ENCODE measurements around the gene ZNF3.

The ZNF3 gene

DNA sequence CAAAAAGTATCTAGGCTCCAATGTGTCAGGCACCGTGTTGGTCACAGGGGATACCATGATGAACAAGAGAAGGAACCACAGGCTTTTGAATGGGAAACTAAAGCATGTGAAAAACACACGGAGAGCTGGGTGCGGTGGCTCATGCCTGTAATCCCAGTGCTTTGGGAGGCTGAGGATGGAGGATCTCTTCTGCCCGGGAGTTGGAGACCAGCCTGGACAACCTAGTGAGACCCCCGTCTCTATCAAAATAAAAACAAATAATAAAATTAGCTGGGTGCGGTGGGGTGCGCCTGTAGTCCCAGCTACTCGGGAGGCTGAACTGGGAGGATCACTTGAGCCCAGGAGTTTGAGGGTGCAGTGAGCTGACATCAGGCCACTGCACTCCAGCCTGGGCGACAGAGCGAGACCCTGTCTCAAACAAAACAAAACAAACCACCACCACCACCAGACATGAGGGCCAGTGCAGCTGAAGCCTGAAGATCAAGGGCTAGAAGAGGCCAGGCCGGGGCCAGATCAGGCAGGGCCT, 6.6 kb upstream of the ZNF3 start:
- DNase-seq, result no peak

DNA sequence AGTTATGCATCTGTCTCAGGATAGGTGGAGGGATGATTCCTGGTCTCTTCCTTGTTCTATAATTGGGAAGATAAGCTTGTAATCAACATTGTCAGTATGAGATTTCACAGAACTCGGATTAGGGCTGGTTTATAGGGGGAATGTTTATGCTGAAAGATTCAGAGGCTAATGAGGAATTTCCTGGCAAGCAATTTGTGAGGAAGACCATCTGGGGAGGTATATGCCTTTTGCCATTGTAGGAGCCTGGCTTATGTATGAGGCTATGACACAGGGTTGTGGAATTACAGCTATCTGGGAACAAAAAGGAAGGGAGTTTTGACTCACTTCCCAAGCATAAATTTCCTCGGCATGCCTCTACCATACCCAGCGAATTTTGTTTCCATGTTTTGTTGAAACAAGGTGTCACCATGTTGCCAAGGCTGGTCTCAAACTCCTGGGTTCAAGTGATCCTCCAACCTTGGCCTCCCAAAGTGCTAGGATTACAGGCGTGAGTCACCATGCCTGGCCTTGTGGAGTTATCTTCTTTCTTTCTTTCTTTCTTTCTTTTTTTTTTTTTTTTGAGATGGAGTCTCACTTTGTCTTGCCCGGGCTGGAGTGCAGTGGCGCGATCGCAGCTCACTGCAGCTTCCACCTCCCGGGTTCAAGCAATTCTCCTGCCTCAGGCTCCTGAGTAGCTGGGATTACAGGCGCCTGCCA, 5.7 kb upstream of the ZNF3 start:
- DNase-seq, result no peak

DNA sequence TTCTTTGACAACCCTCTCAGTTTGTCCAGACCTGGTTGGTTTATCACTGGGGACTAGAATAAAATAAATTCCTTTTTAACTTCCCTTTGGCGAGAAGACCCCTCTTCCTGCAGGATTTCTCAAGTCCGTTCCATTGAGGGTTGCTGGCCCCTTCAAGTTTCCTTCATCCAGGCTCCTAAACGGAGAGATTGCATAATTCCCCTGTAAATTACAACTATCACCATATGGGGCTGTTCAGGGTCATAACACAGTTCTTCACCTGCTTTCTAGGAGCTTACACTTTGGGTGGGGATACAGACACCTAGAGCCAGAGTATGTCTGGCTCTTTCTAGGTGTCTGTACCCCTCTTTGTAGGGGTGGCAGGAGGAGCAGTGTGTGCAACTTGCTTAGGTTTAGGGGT, 4.0 kb upstream of the ZNF3 start:
- no peak for DNase-seq

DNA sequence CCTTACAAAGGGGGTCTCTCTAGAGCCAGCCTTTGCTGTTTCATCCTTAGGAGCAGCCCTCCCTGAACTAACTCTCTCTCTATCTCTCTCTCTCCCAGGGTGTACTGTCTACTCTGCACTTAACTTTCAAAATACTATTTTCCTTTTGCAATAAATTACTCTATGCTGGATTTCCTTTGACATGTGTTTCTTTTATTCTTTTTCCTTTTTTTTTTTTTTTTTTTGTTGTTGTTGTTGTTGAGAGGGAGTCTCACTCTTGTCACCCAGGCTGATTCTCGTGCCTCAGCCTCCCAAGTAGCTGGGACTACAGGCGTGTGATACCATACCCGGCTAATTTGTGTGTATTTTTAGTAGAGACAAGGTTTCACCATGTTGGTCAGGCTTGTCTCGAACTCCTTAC, 1.5 kb upstream of the ZNF3 start:
- DNase-seq, result no peak

DNA sequence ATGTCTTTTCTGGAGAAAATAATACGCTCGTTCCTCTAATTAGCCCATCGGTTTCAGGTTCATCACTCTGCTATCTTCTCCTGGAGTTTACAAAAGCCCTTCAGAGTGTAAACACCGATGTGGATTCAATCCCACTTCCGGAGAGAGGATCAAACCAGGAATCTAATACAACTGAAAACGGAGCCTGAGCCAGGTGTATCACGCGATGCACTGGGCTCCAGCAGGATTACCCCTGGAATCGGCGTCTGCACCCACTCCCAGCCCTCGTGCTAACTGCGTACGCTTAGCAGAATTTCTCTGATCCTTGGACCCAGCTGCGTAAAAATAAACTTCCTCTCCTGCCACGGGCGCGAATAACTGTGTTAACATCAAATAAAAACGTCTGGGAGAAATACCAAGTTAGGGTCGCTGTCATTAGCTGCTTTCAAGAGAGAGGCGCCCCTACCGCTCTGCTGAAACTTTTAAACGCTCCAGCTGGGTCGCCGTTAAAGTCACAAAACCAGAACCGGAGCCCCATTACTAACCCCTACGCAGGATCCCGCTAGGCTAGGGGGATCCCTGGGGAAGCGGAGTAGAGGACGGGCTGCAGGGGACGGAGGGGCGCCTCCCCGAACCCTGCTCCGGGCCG, 502 bp downstream of the ZNF3 start:
- no peak for DNase-seq

DNA sequence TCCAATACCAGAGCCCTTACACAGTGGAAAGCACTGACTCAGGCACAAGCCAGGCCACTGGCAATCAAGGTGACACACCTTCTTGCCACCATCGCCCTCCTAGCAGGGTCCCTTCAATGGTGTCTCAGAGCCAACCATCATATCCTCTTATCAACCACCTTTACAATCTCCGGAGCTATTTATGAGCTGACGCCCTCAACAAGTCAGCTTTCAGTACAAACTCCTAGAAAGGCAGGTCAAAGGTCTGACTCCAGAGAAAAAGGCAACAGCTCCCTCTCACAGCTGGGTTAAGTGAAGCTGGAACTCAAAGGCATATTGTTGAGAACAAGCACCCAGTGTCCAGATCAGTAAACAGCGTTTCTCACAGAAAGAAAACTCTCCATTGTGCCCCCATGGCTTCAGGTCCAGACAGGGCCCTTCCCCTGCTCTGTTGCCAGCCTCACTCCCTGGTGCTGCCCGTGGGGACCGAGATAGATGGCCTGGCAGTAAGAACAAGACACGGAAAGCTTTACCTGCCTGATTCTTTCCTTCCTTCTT, 2.4 kb downstream of the ZNF3 start:
- no peak for DNase-seq

DNA sequence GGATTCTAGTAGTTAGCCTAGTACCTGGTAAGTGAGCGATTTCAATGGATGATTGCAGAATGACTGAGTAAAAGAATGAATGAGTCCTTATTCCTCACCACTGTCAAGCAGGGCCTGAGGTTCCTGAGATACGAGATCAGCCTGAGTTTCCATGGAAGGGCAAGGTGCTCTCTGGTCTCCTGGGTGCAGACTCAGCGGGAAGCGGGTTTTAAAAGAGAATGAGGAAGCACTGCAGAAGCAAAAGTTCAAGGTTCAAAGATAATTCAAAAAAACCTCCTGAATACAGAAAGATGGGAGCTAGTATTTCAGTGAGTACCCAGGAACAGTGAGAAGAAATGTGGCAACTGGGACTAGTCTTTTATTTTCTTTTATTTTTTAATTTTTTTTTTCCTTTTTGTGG, 4.3 kb downstream of the ZNF3 start:
- no peak for DNase-seq

DNA sequence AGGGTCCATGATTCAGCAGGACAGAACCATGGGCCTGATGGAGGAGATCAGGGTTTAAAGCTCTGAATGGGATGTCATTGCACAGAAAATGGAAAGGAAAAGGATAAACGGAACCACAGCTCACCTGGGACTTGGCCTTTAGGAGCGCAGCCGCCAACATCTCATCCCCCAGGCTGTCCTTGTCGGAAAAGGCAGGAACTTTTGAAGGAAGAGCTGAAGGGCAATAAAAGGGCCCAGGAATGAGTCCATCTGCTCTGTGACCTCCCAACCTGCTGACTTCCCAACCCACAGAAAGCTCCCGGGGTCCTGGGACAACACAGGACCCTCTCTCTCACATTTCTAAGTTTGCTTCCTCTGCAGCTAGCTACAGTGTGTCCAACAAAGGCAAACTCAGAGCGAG, 6.1 kb downstream of the ZNF3 start:
- no peak for DNase-seq

DNA sequence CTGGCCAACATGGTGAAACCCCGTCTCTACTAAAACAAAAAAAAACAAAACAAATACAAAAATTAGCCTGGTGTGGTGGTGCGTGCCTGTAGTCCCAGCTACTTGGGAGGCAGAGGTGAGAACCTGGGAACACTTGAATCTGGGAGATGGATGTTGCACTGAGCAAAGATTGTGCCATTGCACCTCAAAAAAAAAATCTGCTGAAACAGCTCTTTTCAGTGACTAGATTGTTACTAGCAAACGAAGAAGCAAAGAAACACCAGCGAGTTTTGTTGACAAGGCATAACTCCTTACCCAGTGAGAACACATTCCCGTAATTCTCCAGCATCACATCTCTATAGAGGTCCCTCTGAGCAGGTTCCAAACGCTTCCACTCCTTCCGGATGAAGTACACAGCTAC, 6.7 kb downstream of the ZNF3 start:
- DNase-seq, result no peak

DNA sequence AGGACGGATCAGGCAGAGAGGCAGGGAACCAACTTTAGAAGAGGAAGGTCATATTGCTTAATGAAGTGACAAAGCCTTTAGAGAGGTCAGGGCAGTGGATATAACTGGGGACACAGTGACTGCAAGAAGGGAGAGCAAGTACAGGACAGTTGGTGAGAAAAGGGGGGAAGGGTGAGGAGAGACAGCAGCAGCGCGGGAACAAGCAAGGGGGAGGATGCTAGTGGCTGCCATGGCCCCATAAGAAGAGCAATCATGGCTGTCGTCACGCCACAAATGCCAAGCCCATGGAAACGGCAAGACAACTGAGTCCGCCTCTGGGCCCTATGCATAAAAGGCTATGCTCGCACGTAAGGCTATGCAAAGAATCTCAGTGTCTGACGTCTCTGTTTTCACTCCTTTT, 9.1 kb downstream of the ZNF3 start:
- DNase-seq, result no peak

DNA sequence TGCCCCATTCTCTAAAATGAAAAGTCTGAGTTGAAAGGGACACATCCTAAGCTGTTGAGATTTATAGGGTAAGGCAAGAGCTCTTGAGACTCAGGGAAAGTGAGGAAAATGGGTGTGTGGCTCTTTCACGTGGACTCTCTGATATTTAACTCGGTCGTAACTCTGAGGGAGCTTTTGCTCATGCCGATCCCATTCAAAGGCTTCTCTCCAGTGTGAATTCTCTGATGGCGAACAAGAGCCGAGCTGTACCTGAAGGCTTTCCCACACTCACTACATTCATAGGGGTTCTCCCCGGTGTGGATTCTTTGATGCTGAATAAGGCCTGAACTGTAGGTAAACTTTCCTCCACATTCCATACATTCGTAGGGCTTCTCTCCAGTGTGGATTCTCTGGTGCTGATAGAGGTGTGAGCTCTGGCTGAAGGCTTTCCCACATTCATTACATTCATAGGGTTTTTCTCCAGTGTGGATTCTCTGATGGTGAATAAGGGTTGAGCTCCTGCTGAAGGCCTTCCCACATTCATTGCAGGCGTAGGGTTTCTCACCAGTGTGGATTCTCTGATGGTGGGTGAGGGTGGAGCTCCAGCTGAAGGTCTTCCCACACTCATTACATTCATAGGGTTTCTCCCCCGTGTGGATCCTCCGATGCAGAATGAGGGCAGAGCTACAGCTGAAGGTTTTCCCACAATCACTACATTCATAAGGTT, 10.4 kb downstream of the ZNF3 start:
- DNase-seq, result no peak

DNA sequence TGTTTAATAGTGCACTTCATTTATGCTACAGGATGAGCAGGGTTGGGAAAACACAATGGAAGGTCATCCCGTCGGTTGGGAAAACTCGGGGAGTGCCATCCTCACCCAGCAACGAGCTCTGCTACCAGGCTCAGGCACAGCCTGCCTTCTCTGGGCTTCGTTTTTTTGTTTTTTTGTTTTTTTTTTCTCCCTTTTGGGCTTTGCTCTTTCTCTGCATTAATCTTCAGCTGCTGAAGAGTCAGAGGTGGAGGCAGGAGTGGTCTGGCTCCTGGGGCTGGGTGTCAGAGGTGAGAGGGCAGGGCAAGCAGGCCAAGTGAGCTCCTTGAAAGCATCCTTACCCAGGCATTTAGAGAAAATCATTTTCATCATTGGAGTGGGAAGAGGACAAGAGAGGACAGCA, 11.5 kb downstream of the ZNF3 start:
- DNase-seq, result no peak

DNA sequence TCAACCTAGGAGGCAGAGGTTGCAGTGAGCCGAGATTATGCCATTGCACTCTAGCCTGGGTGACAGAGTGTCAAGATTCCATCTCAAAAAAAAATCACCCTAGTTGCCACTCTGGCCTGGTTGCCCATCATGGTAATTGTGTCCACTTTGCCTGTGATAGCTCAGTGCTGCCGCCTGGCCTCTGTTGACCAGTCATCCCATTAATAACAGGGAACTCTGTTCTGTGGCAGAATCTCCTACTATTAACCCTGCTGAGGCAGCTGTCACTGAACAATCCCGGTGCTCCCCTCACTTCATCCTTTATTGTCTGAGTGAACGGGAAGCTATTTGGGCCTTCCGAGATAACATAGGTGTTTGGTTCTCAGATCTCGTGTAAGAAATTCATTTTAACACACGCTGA, 14.6 kb downstream of the ZNF3 start:
- no peak for DNase-seq

DNA sequence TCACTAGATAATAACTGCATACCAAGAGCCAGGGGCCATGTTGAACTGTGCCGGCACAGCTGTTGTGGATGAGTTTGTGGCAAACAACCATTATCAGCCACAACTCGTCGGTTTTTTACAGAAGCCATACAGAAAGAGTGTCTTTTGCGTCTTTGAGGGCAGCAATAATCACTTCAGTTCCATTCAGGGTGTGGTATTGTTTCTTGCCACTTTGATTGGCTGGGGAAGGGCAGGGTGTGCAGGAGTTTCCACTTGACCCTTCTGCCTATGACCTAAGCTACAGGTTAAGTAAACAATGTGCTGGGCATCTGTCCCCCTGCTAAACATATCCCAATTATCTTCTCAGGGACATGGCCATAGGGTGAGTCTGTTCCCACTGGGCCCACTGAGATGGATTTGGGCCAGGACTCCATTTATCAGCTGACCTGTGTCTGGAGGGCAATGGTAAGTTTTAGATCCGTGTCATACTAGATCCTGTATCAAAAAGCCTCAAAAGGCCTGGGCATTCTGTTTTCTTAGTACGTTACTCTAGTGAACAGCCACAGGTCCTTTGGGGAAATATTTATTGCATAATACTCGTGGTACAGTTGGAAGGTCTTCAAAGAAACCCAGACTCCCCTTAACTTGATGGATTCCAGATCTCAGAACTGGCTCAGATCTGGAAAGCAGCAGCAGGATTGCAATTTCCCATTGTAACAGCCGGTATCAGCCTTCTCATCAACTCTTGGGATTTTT, 15.9 kb downstream of the ZNF3 start:
- DNase-seq, result no peak

DNA sequence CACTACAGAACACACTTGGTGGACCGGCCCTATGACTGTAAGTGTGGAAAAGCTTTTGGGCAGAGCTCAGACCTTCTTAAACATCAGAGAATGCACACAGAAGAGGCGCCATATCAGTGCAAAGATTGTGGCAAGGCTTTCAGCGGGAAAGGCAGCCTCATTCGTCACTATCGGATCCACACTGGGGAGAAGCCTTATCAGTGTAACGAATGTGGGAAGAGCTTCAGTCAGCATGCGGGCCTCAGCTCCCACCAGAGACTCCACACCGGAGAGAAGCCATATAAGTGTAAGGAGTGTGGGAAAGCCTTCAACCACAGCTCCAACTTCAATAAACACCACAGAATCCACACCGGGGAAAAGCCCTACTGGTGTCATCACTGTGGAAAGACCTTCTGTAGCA, 17.4 kb downstream of the ZNF3 start:
- DNase-seq, result no peak

DNA sequence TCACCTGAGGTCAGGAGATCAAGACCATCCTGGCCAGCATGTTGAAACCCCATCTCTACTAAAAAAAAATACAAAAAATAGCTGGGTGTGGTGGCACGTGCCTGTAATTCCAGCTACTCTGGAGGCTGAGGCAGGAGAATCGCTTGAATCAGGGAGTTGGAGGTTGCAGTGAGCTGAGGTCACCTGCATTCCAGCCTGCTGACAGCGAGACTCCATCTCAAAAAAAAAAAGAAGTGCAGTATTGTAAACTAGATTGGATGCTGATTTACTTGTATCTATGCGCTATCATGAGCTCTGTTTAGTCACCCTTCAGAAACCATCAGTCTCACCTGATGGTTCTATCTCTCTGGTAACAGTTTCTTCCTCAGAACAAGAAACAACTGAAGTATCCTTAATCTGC, 18.1 kb downstream of the ZNF3 start:
- DNase-seq, result no peak

DNA sequence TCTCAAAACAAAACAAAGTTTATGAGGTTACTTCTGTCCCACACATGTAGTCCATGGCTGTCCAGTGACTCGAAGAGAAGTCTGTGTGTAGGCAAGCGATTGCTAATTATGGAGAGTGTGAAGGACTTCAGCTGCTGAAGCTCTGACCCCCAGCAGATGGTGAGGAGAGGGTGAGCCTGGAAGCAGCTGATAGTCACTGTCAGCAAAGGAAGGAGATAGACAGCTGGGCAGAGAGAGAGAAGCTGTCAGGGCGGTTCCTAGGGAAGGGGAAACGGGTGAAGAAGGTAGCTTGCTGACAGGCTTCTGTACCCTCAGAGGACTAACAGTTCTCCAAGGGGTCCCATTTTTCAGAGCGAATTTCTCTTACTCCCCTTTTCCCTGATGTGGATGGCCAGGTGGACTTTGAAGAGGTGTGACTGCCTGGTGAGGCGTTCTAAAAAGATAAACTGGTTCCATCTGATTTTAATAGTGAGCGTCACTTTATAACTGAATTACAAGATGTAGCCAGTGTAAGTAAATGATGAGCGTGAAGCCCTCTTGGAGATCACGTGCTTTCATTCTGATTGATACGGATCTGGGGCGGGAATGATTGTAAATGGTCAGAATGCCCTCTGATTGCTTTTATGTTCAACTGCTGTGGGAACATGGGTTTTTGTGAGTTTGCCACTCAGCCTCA, 19.9 kb downstream of the ZNF3 start:
- DNase-seq, result no peak

DNA sequence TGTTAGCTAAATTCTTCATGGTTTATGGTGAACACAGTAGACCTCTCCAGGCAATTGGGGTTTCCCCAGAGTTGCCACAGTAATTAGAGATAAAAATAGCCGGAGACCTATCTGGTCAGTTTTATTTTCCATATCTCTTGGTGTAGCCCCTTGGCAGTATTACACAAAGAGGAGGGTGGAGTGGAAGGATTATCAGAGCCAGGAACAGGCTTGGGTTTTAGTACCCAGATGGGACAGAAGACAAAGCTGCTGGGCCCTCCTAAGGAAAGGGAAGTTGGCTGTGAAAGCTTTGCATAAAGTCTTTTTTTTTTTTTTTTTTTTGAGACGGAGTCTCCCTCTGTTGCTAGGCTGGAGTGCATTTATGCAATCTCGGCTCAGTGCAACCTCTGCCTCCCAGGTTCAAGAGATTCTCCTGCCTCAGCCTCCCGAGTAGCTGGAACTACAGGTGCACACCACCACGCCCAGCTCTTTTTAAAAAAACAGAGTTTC, 22.2 kb downstream of the ZNF3 start:
- no peak for DNase-seq

DNA sequence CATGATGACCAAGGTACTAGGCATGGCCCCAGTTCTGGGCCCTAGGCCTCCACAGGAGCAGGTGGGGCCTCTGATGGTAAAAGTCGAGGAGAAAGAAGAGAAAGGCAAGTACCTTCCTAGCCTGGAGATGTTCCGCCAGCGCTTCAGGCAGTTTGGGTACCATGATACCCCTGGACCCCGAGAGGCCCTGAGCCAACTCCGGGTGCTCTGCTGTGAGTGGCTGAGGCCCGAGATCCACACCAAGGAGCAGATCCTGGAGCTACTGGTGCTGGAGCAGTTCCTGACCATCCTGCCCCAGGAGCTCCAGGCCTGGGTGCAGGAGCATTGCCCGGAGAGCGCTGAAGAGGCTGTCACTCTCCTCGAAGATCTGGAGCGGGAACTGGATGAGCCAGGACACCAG, 24.5 kb downstream of the ZNF3 start:
- no peak for DNase-seq

DNA sequence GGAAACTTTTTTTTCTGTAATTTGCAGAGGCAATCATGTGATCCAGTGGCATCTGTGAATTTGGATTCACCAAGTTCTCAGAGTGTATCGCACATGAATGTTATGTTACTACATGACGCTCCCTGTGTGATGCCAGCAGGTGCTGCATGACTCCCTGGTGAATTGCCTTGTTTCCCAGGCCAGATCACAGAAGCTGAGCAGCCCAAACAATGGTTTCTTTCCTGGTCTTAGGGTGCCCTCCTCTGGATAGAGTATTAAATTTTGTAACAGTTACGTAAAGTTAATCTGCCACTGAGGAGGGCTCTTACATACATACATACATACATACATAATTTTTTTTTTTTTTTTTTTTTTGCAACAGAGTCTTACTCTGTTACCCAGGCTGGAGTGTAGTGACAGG, 28.3 kb downstream of the ZNF3 start:
- peak; percentile 19 for DNase-seq

DNA sequence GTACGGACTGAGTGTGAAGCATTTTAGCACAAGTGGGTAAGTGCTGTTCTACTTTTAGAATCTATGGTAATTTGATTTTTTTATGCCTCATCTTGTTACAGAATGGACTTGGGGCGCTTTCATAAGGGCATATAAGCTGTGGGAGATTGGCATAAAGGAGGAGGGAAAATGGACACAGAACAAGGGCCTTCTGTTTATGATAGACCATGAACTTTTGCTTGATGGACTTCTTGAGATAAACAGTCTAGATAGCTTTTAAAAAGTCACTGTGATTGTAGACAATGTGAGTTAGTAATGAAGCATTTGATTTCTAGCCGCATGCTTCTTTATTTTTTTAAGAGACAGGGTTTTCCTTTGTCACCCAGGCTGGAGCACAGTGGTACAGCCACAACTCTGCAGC, 29.9 kb downstream of the ZNF3 start:
- no peak for DNase-seq
